Vagina (tissue), 2 donors: Measurements from ENCODE around the gene RPS6KA2. TPM values are rescaled to one million over a fixed set of nuclear protein-coding genes. Genes with fewer than 3 reads are reported as not detected.

Experiments
- DNase-seq, 2 donors: peaks; one replicate each; pipeline ENCODE4 v3.0.0-alpha.2; 2017; ENCODE audit errors: extremely low spot score in 2 of 2
- H3K27ac ChIP-seq: fragments of 200-600 bp; sonication (generic); one replicate; pipeline ENCODE4 v1.5.1; 2019
- H3K27me3 ChIP-seq: fragments of 200-600 bp; sonication (generic); one replicate; pipeline ENCODE4 v1.5.1; 2019
- H3K36me3 ChIP-seq, 2 donors: fragments of 200-600 bp; sonication (generic); one replicate each; pipeline ENCODE4 v1.5.1; 2017 to 2019
- H3K4me1 ChIP-seq: fragments of 200-600 bp; sonication (generic); one replicate; pipeline ENCODE4 v1.5.1; 2019
- H3K4me3 ChIP-seq, 2 donors: fragments of 200-600 bp; sonication (generic); 1 replicate in 1 of 2; 2 replicates in 1 of 2; pipeline ENCODE4 v1.5.1; 2016 to 2019
- H3K9me3 ChIP-seq: fragments of 200-600 bp; sonication (generic); one replicate; pipeline ENCODE4 v1.5.1; 2019
- CTCF ChIP-seq, 3 experiments: fragments of 450-650 bp in 2 of 3; fragments of 200-600 bp in 1 of 3; sonication (generic) in 1 of 3; IDR thresholded peaks; one replicate each; pipeline ENCODE4 v1.5.1; 2017 to 2019; ENCODE audit warnings: antibody characterized with exemption in 3 of 3, mild to moderate bottlenecking in 2 of 3, moderate library complexity in 2 of 3
- POLR2A ChIP-seq, 2 donors: fragments of 450-650 bp; IDR thresholded peaks; one replicate each; pipeline ENCODE4 v1.6.1; 2017; ENCODE audit warnings: antibody characterized with exemption in 2 of 2, mild to moderate bottlenecking in 2 of 2, moderate library complexity in 2 of 2
- POLR2AphosphoS5 ChIP-seq, 2 donors: sonication (generic); formaldehyde crosslinking; IDR thresholded peaks; one replicate each; pipeline ENCODE4 v1.9.0; 2017; ENCODE audit warnings: antibody characterized with exemption in 2 of 2, mild to moderate bottlenecking in 2 of 2, low read depth in 1 of 2; ENCODE audit not compliant: insufficient read depth in 1 of 2
- intact Hi-C: fragments of 100-400 bp; cut with DNase I; formaldehyde crosslinking; loops from one replicate; pipeline ENCODE4 v1.15.1; 2023
- total RNA-seq: library from RNA; depleted of rRNA; stranded (reverse); fragments of >200 nt; gene quantifications from one replicate; pipeline ENCODE4 v1.2.3, GENCODE V29; 2016

RPS6KA2 gene
- total RNA-seq, 1 donor from 2014 or later, result 65.1 TPM

GRCh38 chr6:166559662-166560061 lies 67.4 kb downstream of the RPS6KA2 start:
- H3K27ac ChIP-seq, result no peak overlapping the region
- peaks cover 54% of the 10 kb centered on the region for H3K4me1 ChIP-seq
- no peaks in the 10 kb centered on the region for H3K9me3 ChIP-seq
- H3K4me3 ChIP-seq, result no peak overlapping the region
- intact Hi-C loops, result no loop called here
- no peaks in the 10 kb centered on the region for H3K27me3 ChIP-seq
- H3K36me3 ChIP-seq, result no peaks in the 10 kb centered on the region
- DNase-seq, result no peak
- TF ChIP-seq CTCF (IDR thresholded peaks at IDR 0.05), result no peak
- no peak for TF ChIP-seq POLR2A (IDR thresholded peaks at IDR 0.05)
- no peak for TF ChIP-seq POLR2AphosphoS5 (IDR thresholded peaks at IDR 0.05; ENCODE audit: insufficient read depth in 1 of 2, low read depth in 1 of 2)

DNA sequence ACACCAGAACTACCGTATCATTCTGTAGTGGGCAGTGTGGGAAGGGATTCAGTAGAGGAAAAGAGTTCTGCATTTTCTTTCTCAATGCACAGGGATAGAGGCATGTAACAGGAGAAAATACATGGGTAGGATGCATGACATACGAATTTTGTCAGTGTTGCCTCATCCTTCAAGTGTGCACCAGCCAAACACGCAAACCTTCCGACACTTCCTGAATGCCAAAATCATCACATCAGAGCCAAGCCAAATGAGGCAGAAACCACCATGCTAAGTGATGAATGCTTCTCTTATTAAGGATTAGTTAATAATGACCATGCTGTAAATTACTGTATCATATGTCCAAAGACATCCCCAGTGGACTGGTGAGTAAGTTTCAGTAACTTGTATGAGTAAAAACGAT lies 67.8 kb downstream of the RPS6KA2 start:
- Histone ChIP-seq H3K36me3 (no peaks in the 10 kb centered on the region), H3K4me1 (peaks cover 58% of the 10 kb centered on the region), H3K9me3 (no peaks in the 10 kb centered on the region), H3K27me3 (no peaks in the 10 kb centered on the region), H3K4me3 (no peak overlapping the region), H3K27ac (no peak overlapping the region)
- no peak for TF ChIP-seq CTCF (IDR thresholded peaks at IDR 0.05)
- TF ChIP-seq POLR2AphosphoS5 (IDR thresholded peaks at IDR 0.05; ENCODE audit: insufficient read depth in 1 of 2, low read depth in 1 of 2), result no peak
- TF ChIP-seq POLR2A (IDR thresholded peaks at IDR 0.05), result no peak
- intact Hi-C loops, result no loop called here
- no peak for DNase-seq

GRCh38 chr6:166558156-166559005 lies 68.7 kb downstream of the RPS6KA2 start:
- Histone ChIP-seq H3K27ac (no peak overlapping the region), H3K4me1 (peaks cover 64% of the 10 kb centered on the region), H3K36me3 (no peaks in the 10 kb centered on the region), H3K27me3 (no peaks in the 10 kb centered on the region), H3K4me3 (no peak overlapping the region), H3K9me3 (no peaks in the 10 kb centered on the region)
- DNase-seq, result no peak
- TF ChIP-seq POLR2AphosphoS5 (IDR thresholded peaks at IDR 0.05; ENCODE audit: insufficient read depth in 1 of 2, low read depth in 1 of 2), result no peak
- intact Hi-C loops, result no loop called here

- Histone ChIP-seq H3K4me1 (peaks cover 61% of the 10 kb centered on the region), H3K4me3 (no peak overlapping the region)
Measured at GRCh38 chr6:166556863-166557322, 70.2 kb downstream of the RPS6KA2 start.

GRCh38 chr6:166556336-166556735 lies 70.7 kb downstream of the RPS6KA2 start:
- Histone ChIP-seq H3K27ac (peak overlapping the region; percentile 50), H3K27me3 (no peaks in the 10 kb centered on the region), H3K36me3 (no peaks in the 10 kb centered on the region), H3K4me3 (no peak overlapping the region), H3K4me1 (peaks cover 55% of the 10 kb centered on the region), H3K9me3 (no peaks in the 10 kb centered on the region)
- intact Hi-C loops, result no loop called here
- no peak for DNase-seq
- TF ChIP-seq POLR2AphosphoS5 (IDR thresholded peaks at IDR 0.05; ENCODE audit: insufficient read depth in 1 of 2, low read depth in 1 of 2) (no peak), POLR2A (IDR thresholded peaks at IDR 0.05) (no peak), CTCF (IDR thresholded peaks at IDR 0.05) (no peak)

More at GRCh38 chr6:166556863-166557322, 70.2 kb downstream of the RPS6KA2 start:
- Histone ChIP-seq H3K9me3 (no peaks in the 10 kb centered on the region), H3K36me3 (no peaks in the 10 kb centered on the region), H3K27ac (peak overlapping the region; percentile 65), H3K27me3 (no peaks in the 10 kb centered on the region)
- peak in 1 of 2 donors; percentile 95 for DNase-seq
- TF ChIP-seq POLR2A (IDR thresholded peaks at IDR 0.05) (no peak), POLR2AphosphoS5 (IDR thresholded peaks at IDR 0.05; ENCODE audit: insufficient read depth in 1 of 2, low read depth in 1 of 2) (peak; percentile 82 to 96)
- intact Hi-C loops, result no loop called here

- H3K4me1 ChIP-seq, result peaks cover 52% of the 10 kb centered on the region
- no peaks in the 10 kb centered on the region for H3K9me3 ChIP-seq
- no peaks in the 10 kb centered on the region for H3K36me3 ChIP-seq
- intact Hi-C loops, result no loop called here
- H3K27me3 ChIP-seq, result no peaks in the 10 kb centered on the region
- H3K27ac ChIP-seq, result peak overlapping the region; percentile 63
- DNase-seq, result no peak
- H3K4me3 ChIP-seq, result no peak overlapping the region
- TF ChIP-seq CTCF (IDR thresholded peaks at IDR 0.05) (no peak), POLR2A (IDR thresholded peaks at IDR 0.05) (no peak), POLR2AphosphoS5 (IDR thresholded peaks at IDR 0.05; ENCODE audit: insufficient read depth in 1 of 2, low read depth in 1 of 2) (no peak)
Measured at GRCh38 chr6:166555086-166555485, 72.0 kb downstream of the RPS6KA2 start.
